ENCODE results near the gene KLHL17.

Gene KLHL17

GRCh38 chr1:921011-921837, 39.2 kb upstream of the KLHL17 start:
- Histone ChIP-seq H3K4me1 (peaks cover 11% of the 10 kb centered on the region), H3K27ac (no peak overlapping the region), H3K9ac (no peak overlapping the region), H3K79me2 (no peaks in the 10 kb centered on the region), H3K36me3 (ENCODE audit: control insufficient read depth, insufficient read depth, low read length) (no peaks in the 10 kb centered on the region), H3K4me2 (ENCODE audit: low read length) (peak overlapping the region; percentile 45), H3K9me3 (ENCODE audit: control insufficient read depth, low read length) (no peaks in the 10 kb centered on the region), H3K27me3 (ENCODE audit: control insufficient read depth, insufficient read depth, low read length) (no peaks in the 10 kb centered on the region), H3K4me3 (ENCODE audit: low read depth, low read length) (no peak overlapping the region), H2AFZ (no peak overlapping the region)
- peak; percentile 48 for TF ChIP-seq CTCF (IDR thresholded peaks at IDR 0.05)

- no peak within 1 kb of the TSS for H3K9ac ChIP-seq
- TF ChIP-seq CTCF (IDR thresholded peaks at IDR 0.05) = no peak
- no peak within 1 kb of the TSS for H3K27ac ChIP-seq
- H3K9me3 ChIP-seq (ENCODE audit: control insufficient read depth, low read length) = no peaks in the 10 kb centered on the region
- peak within 1 kb of the TSS; percentile 22 for H3K4me3 ChIP-seq (ENCODE audit: low read depth, low read length)
- H3K79me2 ChIP-seq = no peaks in the 10 kb centered on the region
- H3K27me3 ChIP-seq (ENCODE audit: control insufficient read depth, insufficient read depth, low read length) = no peaks in the 10 kb centered on the region
- peak within 1 kb of the TSS; percentile 46 for H2AFZ ChIP-seq
- peaks cover 4% of the 10 kb centered on the region for H3K4me1 ChIP-seq
- peak within 1 kb of the TSS; percentile 67 for H3K4me2 ChIP-seq (ENCODE audit: low read length)
- no peaks in the 10 kb centered on the region for H3K36me3 ChIP-seq (ENCODE audit: control insufficient read depth, insufficient read depth, low read length)
Measured at GRCh38 chr1:923131-923990, 37.0 kb upstream of the KLHL17 start, which contains the start of gene SAMD11. Gene SAMD11, plus strand, starts transcription at chr1:923923. Its CDS starts 509 bp downstream, at chr1:924432.

- Histone ChIP-seq H2AFZ (peak overlapping the region; percentile 46), H3K27me3 (ENCODE audit: control insufficient read depth, insufficient read depth, low read length) (no peaks in the 10 kb centered on the region), H3K9me3 (ENCODE audit: control insufficient read depth, low read length) (no peaks in the 10 kb centered on the region), H3K79me2 (no peaks in the 10 kb centered on the region), H3K4me3 (ENCODE audit: low read depth, low read length) (no peak overlapping the region), H3K9ac (no peak overlapping the region), H3K27ac (no peak overlapping the region), H3K4me1 (peaks cover 4% of the 10 kb centered on the region), H3K36me3 (ENCODE audit: control insufficient read depth, insufficient read depth, low read length) (no peaks in the 10 kb centered on the region), H3K4me2 (ENCODE audit: low read length) (peak overlapping the region; percentile 67)
- no peak for TF ChIP-seq CTCF (IDR thresholded peaks at IDR 0.05)
Measured at GRCh38 chr1:923991-924655, 36.3 kb upstream of the KLHL17 start.

- no peaks in the 10 kb centered on the region for H3K9me3 ChIP-seq (ENCODE audit: control insufficient read depth, low read length)
- H3K27ac ChIP-seq = no peak overlapping the region
- H3K36me3 ChIP-seq (ENCODE audit: control insufficient read depth, insufficient read depth, low read length) = no peaks in the 10 kb centered on the region
- H3K4me1 ChIP-seq = peaks cover 4% of the 10 kb centered on the region
- H3K4me2 ChIP-seq (ENCODE audit: low read length) = peak overlapping the region; percentile 67
- no peak for TF ChIP-seq CTCF (IDR thresholded peaks at IDR 0.05)
- H3K27me3 ChIP-seq (ENCODE audit: control insufficient read depth, insufficient read depth, low read length) = no peaks in the 10 kb centered on the region
- H2AFZ ChIP-seq = peak overlapping the region; percentile 46
- no peaks in the 10 kb centered on the region for H3K79me2 ChIP-seq
- H3K9ac ChIP-seq = no peak overlapping the region
- peak overlapping the region; percentile 20 for H3K4me3 ChIP-seq (ENCODE audit: low read depth, low read length)
Measured at GRCh38 chr1:924656-925560, 35.5 kb upstream of the KLHL17 start.

Data from parathyroid adenoma (tissue), 2 donors.